Natural killer cell treated with Interleukin-12 subunit alpha and Interleukin-12 subunit beta and Interleukin-15 and Interleukin-18, amount 100 ng/mL, for 72 hours (primary cell): ENCODE data around the gene PLEKHA5. TPM values are rescaled to one million over a fixed set of nuclear protein-coding genes. Genes with fewer than 3 reads are reported as not detected.
"Not testable (repeated sequence)": the region's sequence is repeated elsewhere in the genome, so short reads cannot be mapped to it uniquely, and the experiment has no call there.

Experiments used
- ATAC-seq, 2 donors: fragments of 150-1000 bp; cut with Tn5 transposase in 1 of 2; sonication (Bioruptor Pico), chemical (Tn5 transposase) in 1 of 2; 2 replicates each; pipeline ENCODE4 v1.10.0; 2021
- DNase-seq: peaks from one replicate; pipeline ENCODE4 v3.0.0; 2022; ENCODE audit warnings: low spot score
- H3K27ac Mint-ChIP-seq, 2 donors: 1 replicate in 1 of 2; 2 replicates in 1 of 2; pipeline ENCODE4 v1.8.0; 2022; ENCODE audit warnings: mixed read lengths in 2 of 2, mild to moderate bottlenecking in 1 of 2, moderate library complexity in 1 of 2
- H3K27me3 Mint-ChIP-seq, 2 donors: 1 replicate in 1 of 2; 2 replicates in 1 of 2; pipeline ENCODE4 v1.8.0; 2022; ENCODE audit warnings: mixed read lengths in 2 of 2
- H3K36me3 Mint-ChIP-seq: one replicate; pipeline ENCODE4 v1.8.0; 2022; ENCODE audit warnings: mixed read lengths
- H3K4me1 Mint-ChIP-seq, 2 donors: 1 replicate in 1 of 2; 2 replicates in 1 of 2; pipeline ENCODE4 v1.8.0; 2022; ENCODE audit warnings: low read depth in 2 of 2, mixed read lengths in 2 of 2, mild to moderate bottlenecking in 1 of 2
- H3K4me3 Mint-ChIP-seq: one replicate; pipeline ENCODE4 v1.8.0; 2022; ENCODE audit warnings: mixed read lengths
- H3K9me3 Mint-ChIP-seq: 2 replicates; pipeline ENCODE4 v1.8.0; 2022; ENCODE audit warnings: mixed read lengths
- total RNA-seq, 2 donors: library from RNA; stranded (reverse); gene quantifications; one replicate each; pipeline ENCODE4 v1.2.3, GENCODE V29; 2022

The PLEKHA5 gene
- total RNA-seq, 2 donors from 2014 or later: 5.4 to 5.6 TPM

DNA sequence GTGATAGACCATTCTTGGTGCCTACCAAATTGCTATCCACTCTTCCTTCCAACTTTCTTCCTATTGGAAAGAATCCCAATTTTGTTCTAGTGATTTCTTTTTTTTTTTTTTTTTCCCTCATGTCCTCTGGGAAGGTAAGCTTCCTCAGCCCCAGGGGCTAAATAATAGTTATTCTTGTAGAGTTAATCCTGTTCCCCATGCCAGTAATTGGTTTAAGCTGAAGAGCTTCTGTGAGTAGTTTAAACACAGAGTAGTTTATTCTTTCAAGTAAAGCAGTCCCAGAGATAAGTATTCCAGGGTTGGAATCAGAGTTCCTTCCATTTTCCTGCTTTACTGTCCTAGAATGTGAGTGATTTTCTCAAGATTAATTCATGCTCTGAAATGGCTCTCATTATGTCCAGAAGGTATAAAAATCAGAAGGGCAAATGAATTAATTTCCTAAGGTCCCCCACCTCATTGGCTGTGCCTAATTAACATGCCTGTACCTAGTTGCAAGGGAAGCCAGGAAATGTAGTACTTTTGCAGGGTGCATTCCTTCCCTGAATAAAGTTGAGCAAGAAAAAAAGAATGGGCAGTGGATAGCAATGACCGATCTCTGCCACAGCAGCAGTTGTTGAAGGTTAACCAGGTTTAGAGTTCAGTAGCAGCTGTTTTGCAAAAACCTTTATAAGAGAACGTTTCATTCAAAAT is 97.8 kb downstream of the PLEKHA5 start:
- Mint-ChIP-seq H3K36me3 (no peaks in the 10 kb centered on the region), H3K4me3 (no peak overlapping the region), H3K27ac (no peak overlapping the region), H3K27me3 (no peaks in the 10 kb centered on the region), H3K9me3 (no peaks in the 10 kb centered on the region), H3K4me1 (no peaks in the 10 kb centered on the region)
- ATAC-seq (no peak), DNase-seq (no peak)

- DNase-seq (no peak), ATAC-seq (no peak)
- H3K4me3 Mint-ChIP-seq: no peak overlapping the region
- H3K27me3 Mint-ChIP-seq: no peaks in the 10 kb centered on the region
- H3K27ac Mint-ChIP-seq: no peak overlapping the region
- no peaks in the 10 kb centered on the region for H3K36me3 Mint-ChIP-seq
- no peaks in the 10 kb centered on the region for H3K9me3 Mint-ChIP-seq
- H3K4me1 Mint-ChIP-seq: no peaks in the 10 kb centered on the region
Measured at GRCh38 chr12:19227880-19228210, 98.3 kb downstream of the PLEKHA5 start.

- not testable (repeated sequence) for H3K9me3 Mint-ChIP-seq, DNase-seq, H3K4me1 Mint-ChIP-seq, H3K36me3 Mint-ChIP-seq, H3K27me3 Mint-ChIP-seq, H3K27ac Mint-ChIP-seq, ATAC-seq, H3K4me3 Mint-ChIP-seq
Measured at GRCh38 chr12:19229021-19229420, 99.5 kb downstream of the PLEKHA5 start.

DNA sequence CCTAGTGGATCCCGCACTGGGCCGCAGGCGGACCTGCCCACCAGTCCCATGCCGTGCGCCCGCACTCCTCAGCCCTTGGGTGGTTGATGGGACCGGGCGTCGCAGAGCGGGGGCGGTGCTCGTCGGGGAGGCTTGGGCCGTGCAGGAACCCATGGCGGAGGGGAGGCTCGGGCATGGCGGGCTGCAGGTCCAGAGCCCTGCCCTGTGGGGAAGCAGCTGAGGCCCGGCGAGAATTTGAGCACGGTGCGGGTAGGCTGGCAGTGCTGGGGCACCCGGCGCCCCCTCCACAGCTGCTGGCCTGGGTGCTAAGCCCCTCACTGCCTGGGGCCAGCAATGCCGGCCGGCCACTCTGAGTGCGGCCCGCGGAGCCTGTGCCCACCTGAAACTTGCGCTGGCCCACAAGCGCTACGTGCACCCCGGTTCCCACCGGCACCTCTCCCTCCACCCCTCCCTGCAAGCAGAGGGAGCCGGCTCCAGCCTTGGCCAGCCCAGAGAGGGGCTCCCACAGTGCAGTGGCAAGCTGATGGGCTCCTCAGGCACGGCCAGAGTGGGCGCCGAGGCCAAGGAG is 100.8 kb downstream of the PLEKHA5 start:
- H3K27ac Mint-ChIP-seq: no peak overlapping the region
- no peak for DNase-seq
- no peak for ATAC-seq

DNA sequence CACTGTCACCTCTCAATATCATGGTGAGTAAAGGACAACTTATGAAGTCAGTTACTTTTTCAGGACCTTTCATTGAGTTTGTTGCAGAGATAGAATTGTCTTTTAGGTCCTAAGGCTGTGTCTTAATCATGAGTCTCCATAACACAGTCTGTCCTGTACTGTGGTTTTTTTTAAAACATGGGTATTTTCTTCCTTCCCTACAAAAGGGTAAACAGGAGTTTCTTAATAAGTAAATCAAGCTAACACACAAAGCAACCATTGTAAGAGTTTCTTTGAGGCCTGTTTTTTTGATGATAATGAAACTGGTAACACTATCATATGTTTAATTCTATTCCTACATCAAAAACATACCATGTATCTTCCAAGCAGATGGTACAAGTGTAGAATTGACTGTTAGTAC is 101.4 kb downstream of the PLEKHA5 start:
- ATAC-seq (no peak), DNase-seq (no peak)
- H3K4me1 Mint-ChIP-seq: peaks cover 0 to 7% of the 10 kb centered on the region in 2 donors
- H3K27me3 Mint-ChIP-seq: no peaks in the 10 kb centered on the region
- no peaks in the 10 kb centered on the region for H3K9me3 Mint-ChIP-seq
- no peak overlapping the region for H3K4me3 Mint-ChIP-seq
- H3K27ac Mint-ChIP-seq: no peak overlapping the region
- H3K36me3 Mint-ChIP-seq: no peaks in the 10 kb centered on the region

More for the DNA sequence above, 100.8 kb downstream of the PLEKHA5 start:
- Mint-ChIP-seq H3K27me3 (no peaks in the 10 kb centered on the region), H3K4me3 (no peak overlapping the region), H3K36me3 (no peaks in the 10 kb centered on the region), H3K9me3 (no peaks in the 10 kb centered on the region), H3K4me1 (peaks cover 0 to 5% of the 10 kb centered on the region in 2 donors)

DNA sequence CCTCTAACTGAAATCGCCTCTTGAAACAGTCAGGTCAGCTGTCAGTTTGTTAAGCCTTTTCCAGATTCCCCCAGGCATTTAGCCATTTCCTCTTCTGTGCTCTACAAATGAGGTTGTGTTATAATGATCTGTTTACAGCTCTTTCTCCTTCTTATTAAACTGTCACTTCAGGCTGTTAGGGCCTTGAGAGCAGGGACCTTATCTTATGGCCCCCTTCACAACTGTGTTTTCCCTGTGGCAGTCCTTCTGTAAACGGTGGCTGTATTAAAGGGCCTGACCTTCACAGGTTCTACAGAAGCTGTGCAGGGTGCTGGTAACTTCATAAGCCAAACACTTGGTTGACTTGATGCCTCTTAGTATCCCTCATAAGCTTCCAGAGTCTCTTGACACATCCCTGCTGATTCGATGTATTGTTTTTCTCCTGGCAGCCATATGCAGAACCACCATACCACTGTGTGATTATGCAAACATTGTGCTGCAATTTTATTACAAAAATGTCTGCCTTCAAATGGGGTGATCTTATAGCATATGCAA is 104.7 kb downstream of the PLEKHA5 start:
- no peaks in the 10 kb centered on the region for H3K27me3 Mint-ChIP-seq
- no peak overlapping the region for H3K4me3 Mint-ChIP-seq
- no peaks in the 10 kb centered on the region for H3K36me3 Mint-ChIP-seq
- peak overlapping the region in 1 of 2 donors; percentile 50 for H3K27ac Mint-ChIP-seq
- no peaks in the 10 kb centered on the region for H3K9me3 Mint-ChIP-seq
- ATAC-seq (no peak), DNase-seq (no peak)
- peaks cover 0 to 13% of the 10 kb centered on the region in 2 donors for H3K4me1 Mint-ChIP-seq

GRCh38 chr12:19234981-19235871 is 105.7 kb downstream of the PLEKHA5 start:
- ATAC-seq (no peak), DNase-seq (no peak)
- H3K27me3 Mint-ChIP-seq: no peaks in the 10 kb centered on the region
- peak overlapping the region in 1 of 2 donors; percentile 50 for H3K27ac Mint-ChIP-seq
- H3K36me3 Mint-ChIP-seq: no peaks in the 10 kb centered on the region
- H3K4me3 Mint-ChIP-seq: no peak overlapping the region
- peaks cover 0 to 14% of the 10 kb centered on the region in 2 donors for H3K4me1 Mint-ChIP-seq
- no peaks in the 10 kb centered on the region for H3K9me3 Mint-ChIP-seq

GRCh38 chr12:19236656-19237055 is 107.1 kb downstream of the PLEKHA5 start:
- peak in 1 of 2 donors; percentile 75 for ATAC-seq
- Mint-ChIP-seq H3K36me3 (no peaks in the 10 kb centered on the region), H3K27ac (no peak overlapping the region), H3K4me3 (no peak overlapping the region), H3K9me3 (no peaks in the 10 kb centered on the region), H3K27me3 (no peaks in the 10 kb centered on the region), H3K4me1 (peaks cover 0 to 14% of the 10 kb centered on the region in 2 donors)
- peak; percentile 67 for DNase-seq

- Mint-ChIP-seq H3K4me1 (peaks cover 5 to 18% of the 10 kb centered on the region in 2 donors), H3K4me3 (no peak overlapping the region), H3K27me3 (peaks cover 0 to 8% of the 10 kb centered on the region in 2 donors), H3K9me3 (no peaks in the 10 kb centered on the region), H3K27ac (no peak overlapping the region), H3K36me3 (no peaks in the 10 kb centered on the region)
- DNase-seq (no peak), ATAC-seq (no peak)
Measured at GRCh38 chr12:19238540-19238939, 109.0 kb downstream of the PLEKHA5 start.

- Mint-ChIP-seq H3K4me3 (no peak overlapping the region), H3K36me3 (no peaks in the 10 kb centered on the region), H3K27me3 (peaks cover 0 to 8% of the 10 kb centered on the region in 2 donors), H3K4me1 (peaks cover 5 to 18% of the 10 kb centered on the region in 2 donors), H3K27ac (no peak overlapping the region), H3K9me3 (no peaks in the 10 kb centered on the region)
- DNase-seq: no peak
- ATAC-seq: no peak
Measured at GRCh38 chr12:19239102-19239501, 109.6 kb downstream of the PLEKHA5 start.

DNA sequence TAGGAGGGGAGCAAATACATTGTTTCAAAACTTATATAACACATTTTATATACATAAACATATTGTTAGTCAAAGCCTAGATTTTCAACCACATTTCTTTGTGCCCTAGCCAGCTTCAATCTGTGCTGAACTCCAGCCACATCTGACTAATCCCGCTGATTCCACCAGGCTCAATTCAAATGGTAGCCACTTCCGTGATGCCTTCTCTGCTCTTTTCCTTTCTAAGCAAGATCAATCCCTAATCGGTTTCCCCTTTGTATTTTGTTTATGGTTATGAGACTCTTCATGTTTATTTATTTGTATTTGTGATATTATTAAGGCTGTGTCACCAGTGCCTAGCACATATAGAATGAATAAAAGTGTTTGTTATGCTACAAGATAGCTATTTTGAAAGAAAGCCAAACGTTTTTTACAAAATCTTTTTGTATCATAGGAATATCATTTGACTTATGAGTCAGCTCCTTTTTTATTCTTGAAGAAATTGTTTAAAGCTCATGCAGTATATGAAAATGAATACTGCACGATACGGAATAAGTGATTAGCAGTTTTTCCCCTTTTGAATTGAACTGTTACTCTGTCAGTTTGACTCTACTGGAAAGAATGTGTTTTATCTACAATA is 110.2 kb downstream of the PLEKHA5 start:
- peaks cover 0 to 8% of the 10 kb centered on the region in 2 donors for H3K27me3 Mint-ChIP-seq
- no peaks in the 10 kb centered on the region for H3K9me3 Mint-ChIP-seq

GRCh38 chr12:19242581-19242980 is 113.0 kb downstream of the PLEKHA5 start:
- Mint-ChIP-seq H3K27me3 (peaks cover 0 to 8% of the 10 kb centered on the region in 2 donors), H3K9me3 (no peaks in the 10 kb centered on the region), H3K4me1 (peaks cover 5 to 8% of the 10 kb centered on the region in 2 donors), H3K36me3 (no peaks in the 10 kb centered on the region), H3K27ac (no peak overlapping the region), H3K4me3 (no peak overlapping the region)
- no peak for ATAC-seq
- no peak for DNase-seq

More for the DNA sequence above, 110.2 kb downstream of the PLEKHA5 start:
- Mint-ChIP-seq H3K27ac (no peak overlapping the region), H3K36me3 (no peaks in the 10 kb centered on the region), H3K4me3 (no peak overlapping the region), H3K4me1 (peaks cover 5 to 13% of the 10 kb centered on the region in 2 donors)
- DNase-seq: no peak
- no peak for ATAC-seq

GRCh38 chr12:19243551-19243950 is 114.0 kb downstream of the PLEKHA5 start:
- ATAC-seq (no peak), DNase-seq (no peak)
- Mint-ChIP-seq H3K27ac (no peak overlapping the region), H3K4me1 (peaks cover 5 to 8% of the 10 kb centered on the region in 2 donors), H3K9me3 (no peaks in the 10 kb centered on the region), H3K27me3 (peaks cover 0 to 8% of the 10 kb centered on the region in 2 donors), H3K4me3 (no peak overlapping the region), H3K36me3 (no peaks in the 10 kb centered on the region)
